Breast epithelium (tissue), 4 donors: Measurements from ENCODE around the gene CASK. TPM values are rescaled to one million over a fixed set of nuclear protein-coding genes. Genes with fewer than 3 reads are reported as not detected.
A peak's percentile ranks its signal among the peaks of the same experiment; 100 is the strongest.

Experiments used
- DNase-seq, 2 donors: peaks; one replicate each; pipeline ENCODE4 v3.0.0-alpha.2; 2019; ENCODE audit warnings: low spot score in 2 of 2
- H3K27ac ChIP-seq, 2 donors: fragments of 200-600 bp; sonication (generic) in 1 of 2; one replicate each; pipeline ENCODE4 v1.5.1; 2016 to 2019; ENCODE audit warnings: mild to moderate bottlenecking in 1 of 2
- H3K27me3 ChIP-seq, 2 donors: fragments of 200-600 bp; sonication (generic) in 1 of 2; one replicate each; pipeline versions ENCODE4 v1.5.1 to v1.6.0; 2017 to 2019; ENCODE audit warnings: control low read depth in 1 of 2, mild to moderate bottlenecking in 1 of 2
- H3K36me3 ChIP-seq: fragments of 200-600 bp; one replicate; pipeline ENCODE4 v1.5.1; 2019
- H3K4me1 ChIP-seq, 2 donors: fragments of 200-600 bp; sonication (generic); one replicate each; pipeline ENCODE4 v1.5.1; 2016 to 2019; ENCODE audit warnings: control low read depth in 1 of 2
- H3K4me3 ChIP-seq, 3 donors: fragments of 200-600 bp; sonication (generic); 1 replicate in 2 of 3; 2 replicates in 1 of 3; pipeline ENCODE4 v1.5.1; 2016 to 2019; ENCODE audit warnings: mild to moderate bottlenecking in 3 of 3, moderate library complexity in 2 of 3
- H3K9me3 ChIP-seq, 2 donors: fragments of 200-600 bp; sonication (generic) in 1 of 2; one replicate each; pipeline ENCODE4 v1.5.1; 2016 to 2019; ENCODE audit warnings: control low read depth in 1 of 2
- POLR2A ChIP-seq: fragments of 450-650 bp; IDR thresholded peaks from one replicate; pipeline ENCODE4 v1.6.1; 2016; ENCODE audit warnings: antibody characterized with exemption, mild to moderate bottlenecking, moderate library complexity
- POLR2AphosphoS5 ChIP-seq, 3 donors: sonication (generic); formaldehyde crosslinking; IDR thresholded peaks; one replicate each; pipeline ENCODE4 v1.6.1; 2017; ENCODE audit warnings: antibody characterized with exemption in 3 of 3
- intact Hi-C: fragments of 100-400 bp; cut with DNase I; formaldehyde crosslinking; loops from one replicate; pipeline ENCODE4 v1.15.1; 2023; ENCODE audit warnings: low total_unique reads
- total RNA-seq, 3 donors: library from RNA; depleted of rRNA; stranded (reverse); fragments of >200 nt; gene quantifications; one replicate each; pipeline ENCODE4 v1.1.0, GENCODE V29; 2016
- TF ChIP-seq, protein P1 (sequence below), 3 donors: fragments of 450-650 bp; IDR thresholded peaks; one replicate each; pipeline ENCODE4 v1.5.1; 2016 to 2017; ENCODE audit warnings: antibody characterized with exemption in 3 of 3, mild to moderate bottlenecking in 3 of 3, moderate library complexity in 3 of 3

Gene CASK
- total RNA-seq, 3 donors from 2014 or later = 34.4 to 103 (median 52.4) TPM

DNA sequence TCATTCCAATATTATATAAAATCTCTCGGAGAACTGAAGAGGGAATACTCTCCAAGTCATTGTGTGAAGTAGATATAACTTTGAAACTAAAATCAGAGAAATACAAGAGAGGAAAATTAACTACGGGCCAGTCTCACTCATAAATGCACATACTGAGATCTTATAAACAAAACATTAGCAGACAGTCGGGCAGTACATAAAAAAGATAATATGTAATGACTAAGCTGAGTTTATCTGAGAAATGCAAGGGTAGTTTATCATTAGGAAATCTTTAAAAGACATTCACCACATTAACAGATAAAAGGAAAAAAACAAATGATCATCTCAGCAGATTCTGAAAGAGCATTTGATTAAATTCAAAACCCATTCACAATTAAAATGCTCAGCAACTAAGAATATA, 359.5 kb downstream of the CASK start:
- intact Hi-C loops = no loop called here
- Histone ChIP-seq H3K4me1 (no peaks in the 10 kb centered on the region), H3K9me3 (no peaks in the 10 kb centered on the region), H3K4me3 (no peak overlapping the region), H3K27me3 (peaks cover 0 to 8% of the 10 kb centered on the region in 2 donors), H3K27ac (no peak overlapping the region), H3K36me3 (no peaks in the 10 kb centered on the region)
- TF ChIP-seq POLR2A (no peak), POLR2AphosphoS5 (IDR thresholded peaks at IDR 0.05) (no peak)
- TF ChIP-seq, protein P1, sequence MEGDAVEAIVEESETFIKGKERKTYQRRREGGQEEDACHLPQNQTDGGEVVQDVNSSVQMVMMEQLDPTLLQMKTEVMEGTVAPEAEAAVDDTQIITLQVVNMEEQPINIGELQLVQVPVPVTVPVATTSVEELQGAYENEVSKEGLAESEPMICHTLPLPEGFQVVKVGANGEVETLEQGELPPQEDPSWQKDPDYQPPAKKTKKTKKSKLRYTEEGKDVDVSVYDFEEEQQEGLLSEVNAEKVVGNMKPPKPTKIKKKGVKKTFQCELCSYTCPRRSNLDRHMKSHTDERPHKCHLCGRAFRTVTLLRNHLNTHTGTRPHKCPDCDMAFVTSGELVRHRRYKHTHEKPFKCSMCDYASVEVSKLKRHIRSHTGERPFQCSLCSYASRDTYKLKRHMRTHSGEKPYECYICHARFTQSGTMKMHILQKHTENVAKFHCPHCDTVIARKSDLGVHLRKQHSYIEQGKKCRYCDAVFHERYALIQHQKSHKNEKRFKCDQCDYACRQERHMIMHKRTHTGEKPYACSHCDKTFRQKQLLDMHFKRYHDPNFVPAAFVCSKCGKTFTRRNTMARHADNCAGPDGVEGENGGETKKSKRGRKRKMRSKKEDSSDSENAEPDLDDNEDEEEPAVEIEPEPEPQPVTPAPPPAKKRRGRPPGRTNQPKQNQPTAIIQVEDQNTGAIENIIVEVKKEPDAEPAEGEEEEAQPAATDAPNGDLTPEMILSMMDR (IDR thresholded peaks at IDR 0.05) = no peak
- DNase-seq = no peak

DNA sequence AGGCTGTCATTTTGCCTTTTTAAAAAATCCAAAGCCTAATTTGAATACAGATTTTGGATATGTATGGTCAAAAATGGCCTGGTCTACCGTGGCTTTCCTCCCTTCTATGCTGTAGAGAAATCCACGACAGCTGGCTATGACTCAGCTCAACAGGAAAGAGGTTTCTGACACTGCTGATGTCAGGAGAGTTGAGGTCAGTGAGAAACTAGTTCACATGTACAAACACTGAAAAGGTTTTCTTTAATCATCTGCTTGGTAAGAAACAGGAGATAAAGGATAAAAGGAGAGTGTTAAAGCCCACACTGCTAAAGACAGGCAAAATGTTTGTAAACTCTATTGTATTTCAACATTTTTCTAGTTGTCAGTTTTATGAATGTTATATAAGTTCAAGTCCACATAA, 362.3 kb downstream of the CASK start:
- intact Hi-C loops = no loop called here
- Histone ChIP-seq H3K4me3 (no peak overlapping the region), H3K27ac (peak overlapping the region in 1 of 2 donors; percentile 34), H3K4me1 (no peaks in the 10 kb centered on the region), H3K36me3 (no peaks in the 10 kb centered on the region), H3K9me3 (no peaks in the 10 kb centered on the region), H3K27me3 (peaks cover 0 to 15% of the 10 kb centered on the region in 2 donors)
- DNase-seq = no peak
- TF ChIP-seq POLR2AphosphoS5 (IDR thresholded peaks at IDR 0.05) (no peak), POLR2A (no peak)
- TF ChIP-seq, protein P1 (IDR thresholded peaks at IDR 0.05) = no peak

DNA sequence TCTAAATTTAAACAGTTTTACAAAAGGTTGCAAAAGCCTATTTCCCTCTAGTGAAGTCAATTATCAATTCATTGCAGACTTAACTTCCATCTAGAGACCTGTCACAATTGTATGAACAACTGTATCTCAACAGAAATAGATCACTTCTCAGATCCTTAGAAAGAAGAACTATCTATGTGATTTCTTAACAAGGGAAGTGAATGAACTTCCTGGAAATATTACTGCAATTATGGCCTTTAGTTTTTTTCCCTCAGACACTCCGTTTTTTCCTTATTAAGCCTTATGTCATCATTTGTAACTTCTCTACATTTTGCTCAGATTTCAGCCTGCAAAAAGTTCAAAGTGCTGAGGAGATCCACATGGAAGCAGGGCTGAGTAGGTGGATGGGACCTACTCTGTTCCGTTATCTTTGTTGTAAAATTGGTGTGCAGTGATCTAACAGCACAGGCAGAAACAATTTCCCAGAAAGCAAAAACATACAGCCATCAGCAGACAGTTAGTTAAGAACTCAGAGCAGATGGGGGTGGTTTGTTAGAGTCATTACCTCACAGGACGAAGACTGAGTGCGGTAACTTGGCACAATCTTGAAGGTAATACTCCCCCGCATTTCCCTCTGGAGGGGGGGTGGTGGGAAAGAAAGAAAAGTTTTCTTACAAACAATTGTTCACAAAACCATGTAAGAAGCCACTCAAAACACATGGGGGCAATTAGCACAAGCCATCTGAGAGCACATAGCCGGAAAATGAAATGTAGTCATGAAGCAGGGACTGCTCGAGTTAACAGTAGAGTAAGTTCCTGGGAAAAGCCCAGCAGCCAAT, 363.9 kb downstream of the CASK start:
- Histone ChIP-seq H3K27ac (no peak overlapping the region), H3K4me3 (no peak overlapping the region), H3K9me3 (no peaks in the 10 kb centered on the region), H3K27me3 (peaks cover 0 to 15% of the 10 kb centered on the region in 2 donors), H3K36me3 (no peaks in the 10 kb centered on the region), H3K4me1 (no peaks in the 10 kb centered on the region)
- intact Hi-C loops = no loop called here
- TF ChIP-seq, protein P1 (IDR thresholded peaks at IDR 0.05) = no peak
- TF ChIP-seq POLR2AphosphoS5 (IDR thresholded peaks at IDR 0.05) (no peak), POLR2A (no peak)
- no peak for DNase-seq

DNA sequence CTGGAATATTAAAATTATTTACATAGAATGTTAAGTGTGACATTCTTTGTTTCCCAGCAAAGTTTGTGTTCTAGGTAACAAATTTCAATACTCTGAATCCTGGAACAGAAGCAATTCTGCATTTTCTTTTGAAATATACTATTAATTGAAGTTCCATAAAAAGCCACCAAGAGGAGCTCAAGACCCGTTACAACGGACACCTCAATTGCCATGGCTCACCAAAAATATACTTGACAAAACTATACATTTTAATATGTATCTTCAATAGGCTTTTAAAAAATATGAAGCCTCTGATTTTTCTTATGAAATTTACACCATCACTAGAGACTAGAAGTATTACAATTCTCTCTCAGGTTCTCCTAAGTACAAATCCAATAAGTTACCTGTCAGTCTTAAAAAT, 364.8 kb downstream of the CASK start:
- no peak overlapping the region for H3K4me3 ChIP-seq
- TF ChIP-seq POLR2AphosphoS5 (IDR thresholded peaks at IDR 0.05) = no peak
- TF ChIP-seq, protein P1 (IDR thresholded peaks at IDR 0.05) = peak in 1 of 3 donors; percentile 13
- H3K9me3 ChIP-seq = no peaks in the 10 kb centered on the region
- no peak for DNase-seq
- H3K27me3 ChIP-seq = peaks cover 0 to 17% of the 10 kb centered on the region in 2 donors
- intact Hi-C loops = no loop called here
- H3K4me1 ChIP-seq = no peaks in the 10 kb centered on the region
- H3K27ac ChIP-seq = no peak overlapping the region
- H3K36me3 ChIP-seq = no peaks in the 10 kb centered on the region

DNA sequence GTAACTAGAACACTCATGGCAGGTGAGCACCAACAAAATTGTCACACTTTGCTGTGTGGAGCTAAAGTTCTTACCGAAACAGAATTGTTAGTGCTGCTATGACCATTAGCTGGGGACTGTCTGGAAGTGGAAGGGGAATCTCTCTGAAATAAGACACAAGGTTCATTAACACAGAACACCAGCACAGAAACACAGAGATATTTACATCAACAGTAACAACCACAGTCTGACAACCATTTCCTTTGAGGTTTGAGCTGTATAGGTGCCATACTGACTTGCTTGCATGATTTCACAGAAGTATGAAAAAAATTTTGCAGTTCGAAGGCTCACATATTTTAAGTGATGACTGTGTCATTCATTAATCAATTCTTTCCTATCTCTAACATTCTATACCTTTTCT, 366.4 kb downstream of the CASK start:
- Histone ChIP-seq H3K36me3 (no peaks in the 10 kb centered on the region), H3K9me3 (no peaks in the 10 kb centered on the region), H3K27ac (no peak overlapping the region), H3K4me3 (no peak overlapping the region), H3K27me3 (peaks cover 0 to 17% of the 10 kb centered on the region in 2 donors), H3K4me1 (no peaks in the 10 kb centered on the region)
- intact Hi-C loops = no loop called here
- TF ChIP-seq, protein P1 (IDR thresholded peaks at IDR 0.05) = no peak
- TF ChIP-seq POLR2A (no peak), POLR2AphosphoS5 (IDR thresholded peaks at IDR 0.05) (no peak)
- no peak for DNase-seq
